GM19238 (cell line): ENCODE measurements around the gene PAQR5.
"Not testable (repeated sequence)": the region's sequence is repeated elsewhere in the genome, so short reads cannot be mapped to it uniquely, and the experiment has no call there.

Experiments used
- DNase-seq: peaks from one replicate; pipeline ENCODE4 v3.0.0; 2011; ENCODE audit warnings: low spot score; ENCODE audit not compliant: insufficient read length

PAQR5 gene

DNA sequence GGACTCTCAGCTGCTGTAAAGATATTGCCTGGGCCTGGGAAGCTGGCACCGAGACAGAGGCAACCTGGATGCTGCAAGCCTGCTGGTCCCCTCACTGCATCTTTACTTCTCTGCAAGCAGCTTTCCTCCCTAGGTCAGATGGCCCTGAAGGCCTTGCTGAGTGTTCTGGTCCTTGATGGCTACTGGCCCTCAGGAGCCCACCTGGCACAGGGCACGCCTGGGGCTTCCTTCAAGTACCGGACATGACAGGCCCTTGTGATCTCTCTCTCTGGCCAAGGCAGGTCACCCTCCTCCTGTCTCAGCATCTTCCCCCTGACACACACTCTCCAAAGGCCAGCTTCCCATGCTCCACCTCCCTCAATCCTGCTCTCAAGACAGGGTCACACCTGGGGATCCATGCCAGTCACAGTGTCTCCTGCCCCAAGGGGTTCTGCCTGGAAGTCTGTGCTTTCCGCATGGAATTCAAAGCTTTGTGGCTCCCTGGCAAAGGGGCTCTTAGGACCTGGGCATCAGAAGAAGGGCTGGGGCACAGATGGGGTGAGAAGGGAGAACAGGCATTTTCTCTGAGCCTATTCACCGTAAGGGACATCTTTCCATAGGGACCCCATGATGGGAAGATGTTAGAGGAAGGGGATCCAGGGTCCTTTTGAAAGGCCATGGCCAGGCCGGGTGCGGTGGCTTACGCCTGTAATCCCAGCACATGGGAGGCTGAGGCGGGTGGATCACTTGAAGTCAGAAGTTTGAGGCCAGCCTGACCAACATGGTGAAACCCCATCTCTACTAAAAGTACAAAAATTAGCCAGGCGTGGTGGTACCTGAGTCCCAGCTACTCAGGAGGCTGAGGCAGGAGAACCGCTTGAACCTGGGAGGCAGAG lies 4.7 kb upstream of the PAQR5 start:
- DNase-seq: no peak

DNA sequence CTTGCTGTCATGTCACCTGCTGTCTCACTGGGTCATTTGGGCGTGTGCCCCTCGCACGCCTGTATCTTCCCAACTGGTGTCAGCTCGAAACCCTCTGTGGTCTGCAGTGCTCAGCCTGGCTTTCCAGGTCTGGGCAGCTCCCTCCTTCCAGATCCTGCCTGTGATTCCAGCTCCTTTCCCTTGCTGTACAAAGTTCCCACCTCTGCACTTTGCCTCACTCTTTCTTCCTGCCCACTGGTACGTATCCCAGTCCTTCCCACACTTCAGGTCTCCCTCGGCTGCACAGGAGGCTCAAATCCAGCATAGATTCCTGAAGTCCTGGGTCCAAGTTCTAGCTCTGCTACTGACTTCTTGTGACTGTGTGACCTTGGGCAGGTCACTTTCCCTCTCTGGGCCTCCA lies 2.1 kb upstream of the PAQR5 start:
- DNase-seq: no peak

DNA sequence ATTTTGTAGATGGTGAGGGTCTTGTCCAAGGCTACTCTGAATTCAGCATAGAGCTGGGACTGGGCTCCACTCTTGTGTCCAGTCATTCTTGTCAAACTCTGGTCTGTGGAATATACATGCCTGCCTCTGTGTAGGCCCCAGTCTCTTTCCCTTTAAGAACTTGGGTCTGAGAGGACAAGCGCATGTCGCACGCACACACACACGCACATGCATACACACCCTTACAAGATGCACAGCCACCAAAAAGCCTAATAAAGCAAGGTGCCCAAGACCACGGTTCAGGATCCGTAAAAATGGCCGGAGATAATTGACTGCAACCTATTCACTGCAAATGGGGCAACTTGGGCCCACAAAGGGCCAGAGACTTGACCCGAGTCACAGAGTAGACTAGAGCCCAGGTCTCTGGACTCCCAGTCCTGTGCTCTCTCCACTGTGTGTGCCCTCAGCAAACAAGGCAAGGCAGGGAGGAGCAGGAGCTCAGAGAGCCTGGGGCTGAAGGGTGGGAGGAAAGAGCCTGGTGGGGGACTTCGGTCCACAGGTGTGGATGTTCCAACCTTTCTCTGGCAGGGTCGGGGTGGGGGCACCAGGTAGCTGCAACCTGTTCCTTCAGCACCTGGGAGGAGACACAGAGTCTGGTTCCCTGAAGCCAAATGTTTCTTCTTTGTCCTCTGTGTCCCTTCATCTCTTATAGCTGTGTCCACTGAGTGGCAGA lies 914 bp upstream of the PAQR5 start:
- no peak for DNase-seq

DNA sequence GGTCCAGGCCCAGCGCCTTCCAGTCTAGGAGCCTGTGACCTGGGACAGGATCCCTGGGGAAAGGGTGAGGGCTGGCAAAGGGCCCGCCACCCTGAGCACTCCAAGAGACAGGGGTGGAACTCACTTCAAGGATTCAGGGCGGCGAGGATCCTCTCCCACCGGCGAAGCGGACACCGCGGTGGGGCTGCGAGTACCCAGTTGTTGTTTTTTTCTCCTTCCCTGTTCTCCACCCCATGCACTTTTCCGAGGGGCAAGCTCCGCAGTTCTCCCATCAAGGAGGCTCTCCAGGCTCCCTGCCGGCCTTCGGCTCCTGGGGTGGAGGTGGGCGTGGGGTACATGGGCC lies 387 bp upstream of the PAQR5 start:
- DNase-seq: no peak

DNA sequence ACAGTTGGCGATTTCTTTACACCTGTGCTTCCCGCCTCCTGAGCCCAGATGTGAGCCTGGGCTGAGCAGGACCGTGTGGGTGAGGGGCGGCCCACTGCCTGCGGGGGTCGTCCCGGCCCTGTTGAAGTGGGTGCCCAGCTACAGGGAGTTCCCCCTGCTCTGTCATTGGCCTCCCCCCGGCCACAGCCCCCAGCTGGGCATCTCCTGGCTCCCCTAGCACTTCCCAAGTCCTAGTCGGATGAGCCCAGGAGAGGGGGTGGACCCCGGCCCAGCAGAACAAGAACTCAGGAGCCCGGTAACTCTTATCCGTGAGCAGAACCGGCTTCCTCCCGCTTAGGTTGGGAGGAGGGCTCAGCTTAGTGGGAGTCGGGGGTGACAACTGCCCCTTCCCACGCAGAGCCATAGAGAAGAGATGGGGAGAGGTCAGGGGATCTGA lies 757 bp downstream of the PAQR5 start:
- no peak for DNase-seq

DNA sequence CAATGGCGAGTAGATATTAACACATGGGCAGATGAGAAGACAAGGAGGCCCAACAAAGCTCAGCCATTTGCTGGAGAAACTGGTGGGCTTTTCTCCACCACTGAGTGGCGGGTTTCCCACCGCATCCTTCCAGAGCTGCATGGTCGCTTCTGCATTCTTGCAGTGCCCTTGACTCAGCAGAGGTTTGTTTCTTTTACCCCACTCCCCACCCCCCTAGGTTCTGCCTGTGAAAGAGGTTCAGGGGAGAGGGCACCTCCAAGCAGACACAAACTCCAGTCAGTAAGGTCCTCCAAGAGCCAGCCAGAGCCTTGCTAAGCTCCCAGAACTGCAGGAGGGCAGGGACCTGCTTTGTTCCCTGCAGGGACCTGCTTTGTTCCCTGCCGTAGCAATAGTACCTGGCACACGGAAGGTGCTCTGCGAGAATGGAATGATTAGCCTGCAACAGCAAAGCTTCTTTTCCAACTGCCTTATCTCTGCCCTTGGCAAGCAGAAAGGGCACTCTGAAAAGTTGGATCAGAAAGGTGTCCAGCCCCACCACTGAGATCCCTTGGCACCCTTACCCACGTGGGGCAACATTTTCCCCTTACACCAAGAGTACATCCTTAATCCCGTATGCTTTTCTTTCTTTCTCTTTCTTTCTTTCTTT lies 1.4 kb downstream of the PAQR5 start:
- DNase-seq: no peak

DNA sequence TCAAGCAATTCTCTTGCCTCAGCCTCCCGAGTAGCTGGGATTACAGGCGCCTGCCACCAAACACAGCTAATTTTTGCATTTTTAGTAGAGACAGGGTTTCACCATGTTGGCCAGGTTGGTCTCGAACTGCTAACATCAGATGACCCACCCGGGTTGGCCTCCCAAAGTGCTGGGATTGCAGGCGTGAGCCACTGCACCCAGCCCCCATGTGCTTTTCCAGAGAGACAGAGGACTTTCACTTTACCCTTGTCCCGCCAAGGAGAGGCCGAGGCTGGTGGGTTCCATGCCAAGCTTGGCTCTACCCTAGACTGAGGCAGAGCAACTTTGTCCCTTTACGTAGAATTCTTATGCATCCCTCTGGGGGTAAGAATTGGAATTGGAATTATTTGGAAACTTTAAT lies 2.4 kb downstream of the PAQR5 start:
- not testable (repeated sequence) for DNase-seq

DNA sequence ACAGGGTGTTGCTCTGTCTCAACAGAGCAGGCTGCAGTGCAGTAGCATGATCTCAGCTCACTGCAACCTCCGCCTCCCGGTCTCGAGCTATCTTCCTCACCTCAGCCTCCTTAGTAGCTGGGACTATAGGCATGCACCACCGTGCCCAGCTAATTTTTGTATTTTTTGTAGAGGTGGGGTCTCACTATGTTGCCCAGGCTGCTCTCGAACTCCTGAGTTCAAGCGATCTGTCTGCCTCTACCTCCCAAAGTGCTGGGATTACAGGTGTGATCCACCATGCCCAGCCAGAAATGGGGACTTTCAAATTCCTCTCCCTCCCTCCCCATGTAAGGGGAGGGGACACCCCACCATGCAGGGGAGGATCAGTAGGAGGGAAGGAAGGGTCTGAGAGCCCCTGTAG lies 3.4 kb downstream of the PAQR5 start:
- not testable (repeated sequence) for DNase-seq

DNA sequence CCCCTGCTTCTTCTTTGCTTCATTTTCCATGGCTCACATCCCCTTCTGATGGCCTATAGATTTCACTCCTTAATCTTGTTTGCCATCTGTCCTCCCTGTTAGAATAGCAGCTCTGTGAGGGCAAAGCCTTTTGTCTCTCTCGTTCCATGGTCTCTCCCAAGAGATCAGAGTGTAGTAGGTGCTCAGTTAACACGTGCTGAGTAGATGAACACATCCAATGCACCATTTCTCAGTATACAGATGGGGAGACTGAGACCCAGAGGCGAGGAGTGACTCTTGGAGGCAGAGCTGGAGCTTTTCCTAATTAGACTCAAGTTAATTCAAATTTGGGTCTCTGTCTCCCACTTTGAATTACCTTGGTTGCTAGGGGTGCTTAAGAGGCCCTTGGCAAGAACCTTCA lies 4.2 kb downstream of the PAQR5 start:
- DNase-seq: no peak

DNA sequence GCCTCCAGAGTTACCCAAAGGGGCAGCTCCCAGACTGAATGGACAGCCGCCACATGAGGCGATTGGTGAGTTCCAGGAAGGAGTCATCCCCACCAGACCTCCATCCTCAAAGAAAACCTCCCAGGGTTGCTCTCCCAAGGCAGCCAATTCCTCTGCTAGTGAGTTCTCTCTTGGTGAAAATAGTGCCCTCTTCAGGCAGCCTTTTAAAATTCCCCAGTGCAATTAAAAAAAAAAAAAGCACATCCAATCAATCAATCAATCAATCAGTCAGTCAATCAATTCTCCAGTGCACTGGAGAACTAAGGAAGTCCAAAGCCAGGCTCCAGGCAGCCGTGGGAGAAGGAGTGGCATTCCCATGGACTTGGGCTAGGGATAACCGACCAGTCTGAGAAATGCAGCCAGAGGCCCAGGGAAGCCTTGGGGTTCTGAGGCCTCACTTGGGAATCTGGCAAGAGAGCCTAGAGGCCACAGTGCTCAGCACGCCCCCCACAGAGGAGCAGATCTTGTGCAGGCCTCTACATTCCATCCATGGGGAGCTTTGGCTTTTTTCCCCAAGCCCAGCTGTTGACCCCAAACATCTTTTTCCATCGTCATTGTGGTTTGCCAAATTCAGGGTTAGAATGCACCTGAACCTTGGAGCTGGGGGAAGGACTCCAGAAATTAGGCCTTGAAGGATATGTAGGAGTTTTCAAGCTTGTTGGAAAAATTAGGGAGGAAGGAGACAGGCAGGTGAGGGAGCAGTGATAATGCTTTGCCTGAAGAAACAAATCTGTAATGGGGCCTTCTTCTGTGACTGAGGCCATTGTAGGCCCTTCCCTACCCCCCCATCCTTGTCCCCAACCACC lies 4.8 kb downstream of the PAQR5 start:
- DNase-seq: no peak

DNA sequence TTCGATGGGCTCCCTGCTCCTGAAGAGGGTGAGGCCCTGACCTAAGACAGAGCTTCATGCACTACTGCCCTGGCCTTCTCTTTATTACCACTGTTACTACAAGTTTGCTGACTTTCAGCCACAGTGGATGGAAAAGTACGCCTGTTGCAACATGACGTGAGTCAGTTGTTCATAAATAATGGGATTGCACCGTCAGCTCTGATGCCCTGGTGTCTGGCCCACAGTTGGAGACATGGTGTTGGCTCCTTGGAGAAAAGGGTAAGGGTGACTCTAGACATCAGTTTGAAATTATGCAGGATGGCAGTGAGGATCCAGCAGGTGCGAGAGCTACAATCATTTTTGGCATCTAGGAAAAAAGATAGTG lies 5.5 kb downstream of the PAQR5 start:
- DNase-seq: no peak

DNA sequence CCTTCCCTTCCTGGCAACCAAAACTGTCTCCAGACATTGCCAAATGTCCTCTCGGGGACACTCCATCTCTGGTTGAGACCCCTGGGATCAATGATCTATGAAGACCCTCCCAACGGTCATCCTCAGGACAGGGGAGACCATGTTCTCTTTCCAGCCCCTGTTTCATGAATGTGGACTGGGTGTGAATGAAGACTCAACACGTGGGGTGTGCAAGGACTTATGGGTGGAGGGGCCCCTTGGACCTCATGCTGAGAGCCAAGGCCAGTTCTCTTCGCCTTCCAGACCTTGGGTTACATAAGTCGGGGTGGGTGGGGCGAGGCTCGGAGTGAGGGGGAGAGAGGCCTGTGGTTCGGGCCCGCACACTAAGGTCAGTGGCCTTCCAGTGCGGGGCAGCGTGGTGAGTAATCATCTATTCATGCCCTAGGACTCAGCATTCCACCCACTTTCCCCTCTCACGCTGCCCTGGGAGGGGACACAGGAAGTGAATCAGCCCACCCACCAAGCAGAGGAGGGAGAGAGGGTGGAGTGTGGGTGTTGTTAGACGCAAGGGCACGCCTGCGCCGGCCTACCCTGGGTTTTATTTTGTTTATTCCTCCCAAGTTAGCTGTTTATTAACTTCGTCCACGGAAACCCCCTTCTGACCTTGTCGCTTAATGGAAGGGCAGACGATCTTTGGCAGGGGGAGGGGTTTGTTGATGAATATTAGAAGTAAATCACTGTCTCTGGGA lies 6.7 kb downstream of the PAQR5 start:
- DNase-seq: no peak

DNA sequence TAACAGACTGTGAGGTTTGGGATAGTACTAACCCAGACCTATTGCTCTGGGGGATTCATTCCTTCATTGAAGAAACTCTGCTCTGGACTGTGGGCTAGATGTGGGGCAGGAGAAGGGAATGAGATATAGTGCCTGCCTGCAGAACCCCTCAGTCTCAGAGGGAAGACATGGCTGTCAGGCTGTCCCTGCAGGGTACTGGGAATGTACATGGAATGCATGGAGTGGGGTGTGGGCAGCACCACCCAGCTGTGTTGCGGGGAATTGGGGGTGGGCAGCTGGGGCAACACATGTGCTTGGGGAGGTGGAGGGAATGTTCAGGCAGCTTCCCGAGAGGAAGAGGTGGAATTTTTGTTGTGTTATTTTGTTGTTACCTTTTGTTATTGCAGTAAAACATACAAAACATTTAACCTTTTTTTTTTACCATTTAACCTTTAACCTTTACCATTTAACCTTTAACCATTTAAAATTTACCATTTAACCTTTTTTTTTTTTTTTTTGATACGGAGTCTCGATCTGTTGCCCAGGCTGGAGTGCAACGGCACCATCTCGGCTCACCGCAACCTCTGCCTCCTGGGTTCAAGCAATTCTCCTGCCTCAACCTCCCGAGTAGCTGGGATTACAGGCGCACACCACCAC lies 7.3 kb downstream of the PAQR5 start:
- no peak for DNase-seq

DNA sequence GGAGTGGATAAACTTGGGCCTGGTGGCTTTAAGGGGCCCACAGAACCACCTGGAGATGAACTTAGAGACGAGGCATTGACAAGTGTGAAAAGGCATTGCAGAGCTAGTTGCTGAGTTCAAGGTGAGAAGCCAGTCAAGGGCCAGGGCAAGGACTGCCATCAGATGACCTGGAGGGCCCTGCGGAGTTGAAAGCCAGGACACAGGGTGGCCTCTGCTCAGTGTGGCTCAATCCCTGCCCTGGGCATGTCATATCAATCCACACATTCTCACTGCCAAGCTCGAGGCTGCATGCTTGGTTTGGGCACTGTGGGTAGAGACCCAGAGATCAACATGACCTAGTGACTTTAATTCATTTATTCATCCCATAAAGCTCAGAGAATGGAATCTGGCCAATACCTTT lies 9.2 kb downstream of the PAQR5 start:
- DNase-seq: no peak

DNA sequence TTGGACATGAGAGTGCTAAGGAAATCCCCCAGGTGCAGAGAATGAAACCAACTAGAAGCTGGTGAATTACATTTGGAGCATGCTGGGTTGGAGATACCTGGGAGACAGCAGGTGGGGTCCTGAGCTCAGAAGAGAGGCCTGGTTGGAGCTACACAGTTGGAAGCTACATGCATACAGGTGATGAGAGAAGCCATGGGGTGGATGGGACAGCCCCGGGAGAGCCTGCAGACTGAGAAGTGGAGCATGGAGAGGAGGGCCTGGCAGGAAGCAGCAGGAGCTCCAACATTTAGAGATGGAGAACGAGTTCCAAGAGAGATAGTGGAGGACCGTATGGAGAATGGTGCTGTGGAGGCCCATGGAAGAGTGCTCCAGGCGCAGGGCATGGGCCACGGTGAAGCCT lies 10.2 kb downstream of the PAQR5 start:
- no peak for DNase-seq

DNA sequence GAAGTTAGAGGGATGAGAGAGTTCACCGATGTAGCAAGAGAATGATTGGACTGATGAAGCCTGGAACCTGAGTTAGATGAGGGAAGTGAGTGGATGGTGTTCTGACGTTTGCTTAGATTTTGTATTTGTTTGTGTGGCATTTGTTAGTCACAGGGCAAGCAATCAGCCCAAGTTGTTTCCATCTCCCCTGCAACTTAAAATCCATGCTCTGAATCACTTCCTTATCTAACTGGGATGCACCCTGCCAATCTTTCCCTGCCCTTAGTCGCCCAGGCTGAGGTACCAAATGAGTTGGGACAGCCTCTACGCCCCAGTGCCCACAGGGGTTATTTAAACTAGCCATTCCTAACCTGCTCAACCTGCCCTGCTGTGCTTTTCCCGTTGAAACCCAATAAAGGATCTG lies 12.6 kb downstream of the PAQR5 start:
- no peak for DNase-seq

DNA sequence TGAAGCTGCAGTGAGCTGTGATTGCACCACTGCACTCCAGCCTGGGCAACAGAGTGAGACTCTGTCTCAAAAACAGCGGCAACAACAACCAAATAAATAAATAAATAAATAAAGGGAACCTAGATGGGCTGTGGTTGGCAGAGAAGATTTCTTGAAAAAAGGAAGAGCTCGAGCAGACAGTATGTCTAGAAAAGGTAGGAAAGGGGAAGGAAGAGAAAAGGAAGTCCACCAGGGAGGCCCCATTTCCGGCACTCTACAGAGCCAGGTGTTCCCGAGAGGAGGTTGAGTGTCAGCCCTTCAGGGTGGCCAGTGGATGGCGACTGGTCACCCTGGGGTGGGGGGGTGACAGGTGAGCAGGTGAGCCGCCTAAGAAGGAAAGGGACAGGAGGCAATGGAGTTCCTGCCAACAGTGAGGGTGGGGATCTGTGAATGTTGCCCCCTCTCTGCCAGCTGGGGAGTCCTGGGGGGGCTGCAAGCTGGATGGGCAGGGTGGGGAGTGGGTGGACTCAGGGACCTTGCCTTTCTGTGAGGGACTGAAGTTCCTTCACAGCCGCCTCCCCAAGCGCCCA lies 14.8 kb downstream of the PAQR5 start:
- DNase-seq: no peak

DNA sequence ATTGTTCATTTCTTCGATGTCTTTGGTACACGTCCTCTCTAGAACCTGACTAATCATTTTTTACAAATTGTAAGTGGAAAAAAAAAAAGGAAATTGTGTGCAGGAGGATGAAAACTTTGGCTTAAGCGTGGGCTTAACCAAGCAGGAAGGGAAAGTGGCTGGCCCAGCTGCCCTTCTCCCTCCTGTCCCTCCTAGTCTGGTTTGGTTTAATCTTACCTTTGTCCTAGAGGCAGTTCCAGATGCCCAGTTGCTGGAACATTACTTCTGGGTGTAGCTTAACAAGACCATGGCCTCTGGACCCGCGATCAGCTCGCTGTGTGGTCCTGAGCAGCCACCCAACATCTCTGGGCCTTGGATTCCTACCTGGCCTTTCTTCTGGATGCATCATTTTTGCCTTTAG lies 15.4 kb downstream of the PAQR5 start:
- DNase-seq: no peak

DNA sequence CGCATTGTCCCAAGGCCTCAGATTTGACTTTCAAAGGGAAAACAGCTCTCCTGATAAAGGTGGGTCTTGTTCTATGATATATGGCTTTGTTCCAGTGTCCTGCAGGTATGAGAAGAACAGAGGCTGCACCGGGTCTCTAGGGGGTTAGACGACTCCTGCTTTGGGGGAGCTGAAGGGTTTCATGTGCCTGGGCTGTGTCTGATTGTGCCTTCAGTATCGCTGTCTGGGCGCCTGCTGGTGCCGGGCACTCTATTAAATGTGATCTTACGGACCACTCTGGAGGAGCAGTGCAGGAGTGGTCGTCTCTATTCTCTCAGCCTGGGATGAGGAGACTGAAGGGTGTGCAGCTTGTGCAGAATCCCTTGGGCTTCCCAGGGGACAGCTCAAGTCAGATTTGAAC lies 16.0 kb downstream of the PAQR5 start:
- no peak for DNase-seq
